Activated naive CD4-positive, alpha-beta T cell treated with anti-CD3 and anti-CD28 coated beads, Interleukin-2, amount 50 U/mL, for 72 hours (primary cell): ENCODE results near the gene ITGA4. TPM values are rescaled to one million over a fixed set of nuclear protein-coding genes. Genes with fewer than 3 reads are reported as not detected.

Experiments
- ATAC-seq, 2 donors: fragments of 150-1000 bp; cut with Tn5 transposase; 2 replicates each; pipeline ENCODE4 v1.10.0; 2021; ENCODE audit warnings: mild to moderate bottlenecking in 2 of 2, moderate library complexity in 2 of 2
- DNase-seq, 2 donors: peaks; one replicate each; pipeline ENCODE4 v3.0.0; 2021 to 2022; ENCODE audit warnings: low spot score in 2 of 2
- H3K27ac Mint-ChIP-seq, 2 donors: one replicate each; pipeline ENCODE4 v1.8.0; 2022; ENCODE audit warnings: mild to moderate bottlenecking in 2 of 2, mixed read lengths in 2 of 2
- H3K36me3 Mint-ChIP-seq, 2 donors: one replicate each; pipeline ENCODE4 v1.8.0; 2022; ENCODE audit warnings: mixed read lengths in 2 of 2
- H3K9me3 Mint-ChIP-seq, 2 donors: one replicate each; pipeline ENCODE4 v1.8.0; 2022; ENCODE audit warnings: mixed read lengths in 2 of 2
- total RNA-seq, 2 donors: library from RNA; stranded (reverse); gene quantifications; one replicate each; pipeline ENCODE4 v1.2.3, GENCODE V29; 2022

ITGA4 gene
- 10 to 100 TPM; 27.2 to 62.3 TPM for total RNA-seq

GRCh38 chr2:181457121-181457740 is at the start of gene ITGA4:
TSS of gene ITGA4 (plus strand) at chr2:181457386. CDS start at chr2:181457655, 269 bp downstream.
- DNase-seq, result peak; percentile 82 to 88
- H3K9me3 Mint-ChIP-seq, result no peaks in the 10 kb centered on the region
- peak; percentile 79 to 87 for ATAC-seq
- H3K36me3 Mint-ChIP-seq, result peaks cover 15 to 24% of the 10 kb centered on the region in 2 donors
- H3K27ac Mint-ChIP-seq, result peak within 1 kb of the TSS; percentile 88 to 91

GRCh38 chr2:181408861-181409260 is 48.3 kb upstream of the ITGA4 start:
- Mint-ChIP-seq H3K9me3 (peaks cover 12 to 30% of the 10 kb centered on the region in 2 donors), H3K36me3 (peaks cover 25 to 26% of the 10 kb centered on the region in 2 donors), H3K27ac (no peak overlapping the region)
- DNase-seq (no peak), ATAC-seq (no peak)

- Mint-ChIP-seq H3K36me3 (peaks cover 34 to 38% of the 10 kb centered on the region in 2 donors), H3K9me3 (peaks cover 23 to 42% of the 10 kb centered on the region in 2 donors), H3K27ac (no peak overlapping the region)
- ATAC-seq (no peak), DNase-seq (no peak)
Observed at GRCh38 chr2:181411105-181411849, 45.9 kb upstream of the ITGA4 start.

- no peak for DNase-seq
- Mint-ChIP-seq H3K27ac (no peak overlapping the region), H3K36me3 (peaks cover 11 to 20% of the 10 kb centered on the region in 2 donors), H3K9me3 (peaks cover 12 to 21% of the 10 kb centered on the region in 2 donors)
- no peak for ATAC-seq
Observed at GRCh38 chr2:181419129-181419855, 37.9 kb upstream of the ITGA4 start.

GRCh38 chr2:181420259-181421130 is 36.7 kb upstream of the ITGA4 start:
- DNase-seq (no peak), ATAC-seq (peak; percentile 44 to 59)
- Mint-ChIP-seq H3K27ac (peak overlapping the region; percentile 46 to 96), H3K9me3 (peaks cover 1 to 9% of the 10 kb centered on the region in 2 donors), H3K36me3 (peaks cover 0 to 8% of the 10 kb centered on the region in 2 donors)

DNA sequence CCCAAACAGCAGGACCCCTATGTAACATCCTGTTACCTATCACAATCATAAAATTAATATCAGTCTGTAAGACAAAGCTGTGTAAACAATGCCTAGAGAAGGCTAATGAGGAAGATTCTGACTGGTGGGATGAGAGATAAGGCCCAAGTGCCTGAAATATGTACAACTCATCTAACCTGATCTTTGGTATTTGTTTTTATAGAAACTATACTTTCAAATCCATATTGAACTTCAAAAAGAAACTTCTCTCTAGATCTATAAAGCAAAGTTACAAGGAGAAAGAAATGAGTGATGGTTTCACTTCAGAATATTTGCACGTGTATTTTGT is 36.1 kb upstream of the ITGA4 start:
- H3K36me3 Mint-ChIP-seq, result peaks cover 0 to 6% of the 10 kb centered on the region in 2 donors
- peak overlapping the region; percentile 46 to 96 for H3K27ac Mint-ChIP-seq
- ATAC-seq (peak; percentile 55 to 82), DNase-seq (no peak)
- H3K9me3 Mint-ChIP-seq, result peaks cover 0 to 8% of the 10 kb centered on the region in 2 donors

GRCh38 chr2:181421464-181421863 is 35.7 kb upstream of the ITGA4 start:
- no peak overlapping the region for H3K27ac Mint-ChIP-seq
- H3K36me3 Mint-ChIP-seq, result peaks cover 2 to 6% of the 10 kb centered on the region in 2 donors
- H3K9me3 Mint-ChIP-seq, result peaks cover 0 to 8% of the 10 kb centered on the region in 2 donors
- DNase-seq (no peak), ATAC-seq (peak; percentile 43 to 53)

DNA sequence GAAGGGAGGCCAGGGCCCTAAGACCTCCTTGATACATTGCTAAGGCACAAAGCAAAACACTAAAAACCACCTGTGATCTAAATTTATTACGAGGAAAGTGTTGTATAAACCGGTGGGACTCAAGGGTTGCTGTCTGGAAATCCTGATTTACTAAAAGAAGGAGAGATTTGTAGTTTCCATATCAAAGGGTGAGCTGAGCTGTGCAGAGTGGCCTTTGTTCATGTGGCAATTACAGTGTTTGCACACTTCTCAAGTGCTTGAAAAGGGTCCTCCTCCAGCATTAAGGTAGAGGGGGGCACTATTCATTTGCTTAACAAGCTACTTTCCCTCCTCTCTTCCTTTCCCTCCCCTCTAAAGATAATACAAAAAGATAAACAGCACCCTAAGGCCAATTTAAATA is 30.5 kb upstream of the ITGA4 start:
- peaks cover 0 to 5% of the 10 kb centered on the region in 2 donors for H3K36me3 Mint-ChIP-seq
- no peak for ATAC-seq
- no peak for DNase-seq
- H3K9me3 Mint-ChIP-seq, result no peaks in the 10 kb centered on the region
- H3K27ac Mint-ChIP-seq, result no peak overlapping the region

DNA sequence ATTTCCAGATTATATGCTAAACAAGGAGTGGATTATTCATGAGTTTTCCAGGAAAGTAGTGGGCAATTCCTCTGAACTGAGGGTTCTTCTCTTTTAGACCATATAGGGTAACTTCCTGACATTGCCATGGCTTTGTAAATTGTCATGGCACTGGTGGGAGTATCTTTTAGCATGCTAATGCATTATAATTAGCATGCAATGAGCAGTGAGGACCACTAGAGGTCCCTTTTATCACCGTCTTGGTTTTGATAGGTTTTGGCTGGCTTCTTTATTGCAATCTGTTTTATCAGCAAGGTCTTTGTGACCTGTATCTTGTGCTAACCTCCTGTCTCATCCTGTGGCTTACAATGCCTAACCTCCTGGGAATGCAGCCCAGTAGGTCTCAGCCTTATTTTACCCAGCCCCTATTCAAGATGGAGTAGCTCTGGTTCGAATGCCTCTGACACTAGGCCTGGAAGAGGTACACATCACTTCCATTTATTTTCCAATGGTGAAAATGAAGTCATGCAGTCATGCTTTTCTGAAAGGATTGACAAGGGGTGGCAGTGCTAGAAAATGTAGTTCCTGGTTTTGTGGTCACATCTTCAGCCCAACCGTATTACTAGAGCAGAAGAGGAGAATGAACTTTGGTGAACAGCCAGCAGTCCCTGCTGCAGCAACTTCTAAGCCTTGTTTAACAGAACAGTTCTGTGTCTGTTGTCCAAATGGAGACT is 26.6 kb upstream of the ITGA4 start:
- Mint-ChIP-seq H3K27ac (peak overlapping the region; percentile 31 to 58), H3K36me3 (peaks cover 5 to 15% of the 10 kb centered on the region in 2 donors), H3K9me3 (peaks cover 0 to 5% of the 10 kb centered on the region in 2 donors)
- ATAC-seq (peak; percentile 35 to 68), DNase-seq (no peak)

GRCh38 chr2:181431674-181432073 is 25.5 kb upstream of the ITGA4 start:
- no peak for DNase-seq
- Mint-ChIP-seq H3K27ac (no peak overlapping the region), H3K9me3 (peaks cover 0 to 5% of the 10 kb centered on the region in 2 donors), H3K36me3 (peaks cover under 1 to 15% of the 10 kb centered on the region in 2 donors)
- no peak for ATAC-seq

- ATAC-seq (peak in 1 of 2 donors; percentile 29), DNase-seq (no peak)
- Mint-ChIP-seq H3K27ac (no peak overlapping the region), H3K36me3 (peaks cover 0 to 12% of the 10 kb centered on the region in 2 donors), H3K9me3 (peaks cover 0 to 3% of the 10 kb centered on the region in 2 donors)
Observed at GRCh38 chr2:181438261-181438660, 18.9 kb upstream of the ITGA4 start.

- DNase-seq, result no peak
- H3K27ac Mint-ChIP-seq, result no peak overlapping the region
- H3K36me3 Mint-ChIP-seq, result no peaks in the 10 kb centered on the region
- no peaks in the 10 kb centered on the region for H3K9me3 Mint-ChIP-seq
- ATAC-seq, result no peak
Observed at GRCh38 chr2:181440344-181440743, 16.8 kb upstream of the ITGA4 start.

- no peak for DNase-seq
- Mint-ChIP-seq H3K36me3 (no peaks in the 10 kb centered on the region), H3K9me3 (no peaks in the 10 kb centered on the region), H3K27ac (no peak overlapping the region)
- ATAC-seq, result no peak
Observed at GRCh38 chr2:181440919-181441318, 16.3 kb upstream of the ITGA4 start.

- H3K9me3 Mint-ChIP-seq, result no peaks in the 10 kb centered on the region
- no peak for ATAC-seq
- no peaks in the 10 kb centered on the region for H3K36me3 Mint-ChIP-seq
- no peak for DNase-seq
- no peak overlapping the region for H3K27ac Mint-ChIP-seq
Observed at GRCh38 chr2:181441670-181442069, 15.5 kb upstream of the ITGA4 start.

DNA sequence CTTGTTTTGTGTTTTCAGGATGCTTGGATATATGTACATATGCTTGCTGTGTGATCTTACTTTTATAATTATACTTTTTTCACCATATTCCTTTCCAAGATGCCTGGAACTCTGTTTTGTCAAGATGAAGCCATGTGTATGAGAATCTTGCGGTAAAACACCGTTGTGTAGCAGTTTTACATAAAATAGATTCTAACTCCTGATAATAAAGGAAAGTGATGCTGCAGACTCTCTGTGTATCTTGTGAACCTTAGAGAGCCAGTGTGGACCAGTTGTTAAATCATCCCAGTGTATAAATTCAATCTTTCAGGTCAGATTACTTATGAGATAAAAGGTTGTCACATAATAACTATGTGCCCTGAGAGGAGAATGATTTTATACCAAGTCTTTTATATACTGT is 12.5 kb upstream of the ITGA4 start:
- Mint-ChIP-seq H3K9me3 (no peaks in the 10 kb centered on the region), H3K36me3 (no peaks in the 10 kb centered on the region), H3K27ac (no peak overlapping the region)
- ATAC-seq (no peak), DNase-seq (no peak)

GRCh38 chr2:181446985-181447384 is 10.2 kb upstream of the ITGA4 start:
- H3K27ac Mint-ChIP-seq, result no peak overlapping the region
- peak; percentile 18 to 64 for ATAC-seq
- no peak for DNase-seq
- no peaks in the 10 kb centered on the region for H3K9me3 Mint-ChIP-seq
- no peaks in the 10 kb centered on the region for H3K36me3 Mint-ChIP-seq
